Stimulated activated naive CD8-positive, alpha-beta T cell treated with anti-CD3 and anti-CD28 coated beads, Interleukin-15, Interleukin-2, amounts not matched to agents 100 ng/mL and 50 ng/mL, for 24 hours (primary cell): Measurements from ENCODE around the gene CREB3L1.
A peak's percentile ranks its signal among the peaks of the same experiment; 100 is the strongest.

Experiments used
- H3K27ac Mint-ChIP-seq: one replicate; pipeline ENCODE4 v1.8.0; 2021; ENCODE audit warnings: mild to moderate bottlenecking, mixed read lengths
- H3K27me3 Mint-ChIP-seq: one replicate; pipeline ENCODE4 v1.8.0; 2021; ENCODE audit warnings: mixed read lengths
- H3K36me3 Mint-ChIP-seq: one replicate; pipeline ENCODE4 v1.8.0; 2021; ENCODE audit warnings: low read depth, mixed read lengths
- H3K4me1 Mint-ChIP-seq: one replicate; pipeline ENCODE4 v1.8.0; 2021; ENCODE audit warnings: low read depth, mixed read lengths
- H3K4me3 Mint-ChIP-seq: one replicate; pipeline ENCODE4 v1.8.0; 2021; ENCODE audit warnings: mild to moderate bottlenecking, mixed read lengths
- H3K9me3 Mint-ChIP-seq: one replicate; pipeline ENCODE4 v1.8.0; 2021; ENCODE audit warnings: mixed read lengths

CREB3L1 gene

DNA sequence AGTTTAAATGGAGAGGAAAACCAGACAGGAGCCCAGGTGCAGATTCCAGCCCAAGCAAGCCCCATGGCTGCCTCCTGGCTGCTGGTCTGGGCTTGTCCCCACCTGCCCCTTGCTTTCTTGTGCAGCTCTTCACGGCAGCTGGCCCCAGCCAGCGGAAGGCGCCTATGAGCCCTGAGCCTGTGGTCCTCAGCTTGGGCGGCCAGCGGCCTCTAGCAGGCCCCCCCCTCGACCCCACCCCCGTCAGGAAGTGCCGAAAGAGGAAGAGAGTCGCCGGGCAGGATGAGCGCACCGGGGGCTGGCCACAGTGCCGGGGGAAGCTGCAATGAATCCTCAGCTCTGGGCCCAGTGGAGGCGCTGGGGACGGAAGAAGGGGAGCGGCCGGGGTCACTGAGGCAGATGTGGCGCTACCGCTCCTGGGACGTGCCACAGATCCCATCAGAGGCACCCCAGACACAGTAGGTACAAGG lies 67.7 kb downstream of the CREB3L1 start:
- peaks cover 67% of the 10 kb centered on the region for H3K4me1 Mint-ChIP-seq
- H3K9me3 Mint-ChIP-seq: no peaks in the 10 kb centered on the region
- peaks cover 7% of the 10 kb centered on the region for H3K36me3 Mint-ChIP-seq
- no peaks in the 10 kb centered on the region for H3K27me3 Mint-ChIP-seq
- H3K27ac Mint-ChIP-seq: peak overlapping the region; percentile 72
- peak overlapping the region; percentile 75 for H3K4me3 Mint-ChIP-seq

DNA sequence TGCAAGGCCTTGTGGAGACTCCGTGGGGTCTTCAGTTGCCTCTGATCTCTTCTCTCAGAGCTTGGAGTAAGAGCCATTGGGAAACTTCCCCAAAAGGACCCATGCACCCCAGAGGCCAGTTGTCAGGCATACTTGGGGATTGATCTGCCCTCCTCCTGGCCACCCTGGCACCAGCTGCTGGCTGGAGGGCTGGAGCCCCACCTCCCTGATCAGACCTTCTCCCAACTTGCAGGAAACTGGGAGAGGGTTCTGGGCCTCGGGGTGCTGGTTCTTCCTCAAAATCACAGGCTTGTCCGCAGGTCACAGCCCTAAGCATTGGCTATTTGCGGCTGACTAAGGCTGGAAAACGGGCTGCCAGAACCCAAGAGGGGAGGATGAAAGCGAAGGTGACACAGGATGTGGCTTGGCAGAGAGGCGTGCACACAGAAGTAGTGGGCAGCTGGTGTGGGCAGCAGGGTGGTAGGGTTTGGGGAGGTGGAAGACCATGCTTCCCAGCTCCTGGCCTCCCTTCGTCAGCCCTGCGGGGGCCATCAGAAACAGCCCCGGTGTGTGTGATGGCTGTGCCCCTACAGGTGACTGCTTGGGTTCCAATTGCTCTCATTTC lies 68.5 kb downstream of the CREB3L1 start:
- H3K27ac Mint-ChIP-seq: peak overlapping the region; percentile 84
- H3K36me3 Mint-ChIP-seq: peaks cover 7% of the 10 kb centered on the region
- peaks cover 73% of the 10 kb centered on the region for H3K4me1 Mint-ChIP-seq
- H3K27me3 Mint-ChIP-seq: no peaks in the 10 kb centered on the region
- H3K4me3 Mint-ChIP-seq: peak overlapping the region; percentile 75
- no peaks in the 10 kb centered on the region for H3K9me3 Mint-ChIP-seq

DNA sequence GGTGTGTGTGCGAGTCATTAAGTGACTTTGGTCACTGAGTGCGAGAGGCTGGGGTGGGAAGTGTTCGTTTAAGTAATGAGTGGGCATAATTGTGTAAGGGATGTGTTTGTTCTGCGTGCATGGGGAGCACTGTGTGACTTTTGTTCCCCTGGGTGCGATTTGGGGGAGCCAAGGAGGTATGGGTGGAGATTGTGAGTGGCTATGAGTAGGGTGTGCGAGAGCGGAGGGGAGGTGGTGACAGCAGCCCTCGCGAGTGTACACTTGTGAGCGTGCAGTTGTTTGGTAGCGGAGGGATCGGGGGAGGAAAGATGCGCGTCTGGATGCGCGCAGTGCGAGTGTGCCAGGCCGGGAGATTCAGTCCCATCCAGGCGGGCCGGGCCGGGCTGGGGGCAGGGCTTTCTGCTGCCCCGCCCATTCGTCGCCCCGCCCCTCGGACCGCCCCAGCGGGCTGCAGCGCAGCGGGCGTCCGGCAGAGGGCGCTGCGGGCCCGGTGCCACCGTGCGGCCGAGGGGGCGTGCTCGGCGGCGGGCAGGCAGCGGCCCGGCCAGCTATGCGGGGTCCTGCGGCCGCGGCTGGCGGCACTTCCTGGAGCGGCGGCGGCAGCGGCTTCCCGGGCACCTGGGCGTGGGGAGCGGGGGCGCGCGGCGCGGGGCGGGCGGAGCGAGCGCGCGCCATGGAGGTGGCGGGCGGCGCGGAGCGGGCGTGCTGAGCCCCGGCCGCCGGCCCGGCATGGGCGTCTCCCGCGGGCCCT lies 69.6 kb downstream of the CREB3L1 start, which contains the start of gene DGKZ:
DGKZ (plus strand) TSS at position 578 of the 751 bp plus-strand sequence. CDS start 197 bp downstream, outside the sequence.
- H3K27ac Mint-ChIP-seq: peak within 1 kb of the TSS; percentile 95
- H3K36me3 Mint-ChIP-seq: peaks cover 7% of the 10 kb centered on the region
- H3K4me1 Mint-ChIP-seq: peaks cover 74% of the 10 kb centered on the region
- no peaks in the 10 kb centered on the region for H3K27me3 Mint-ChIP-seq
- H3K9me3 Mint-ChIP-seq: no peaks in the 10 kb centered on the region
- H3K4me3 Mint-ChIP-seq: peak within 1 kb of the TSS; percentile 93

DNA sequence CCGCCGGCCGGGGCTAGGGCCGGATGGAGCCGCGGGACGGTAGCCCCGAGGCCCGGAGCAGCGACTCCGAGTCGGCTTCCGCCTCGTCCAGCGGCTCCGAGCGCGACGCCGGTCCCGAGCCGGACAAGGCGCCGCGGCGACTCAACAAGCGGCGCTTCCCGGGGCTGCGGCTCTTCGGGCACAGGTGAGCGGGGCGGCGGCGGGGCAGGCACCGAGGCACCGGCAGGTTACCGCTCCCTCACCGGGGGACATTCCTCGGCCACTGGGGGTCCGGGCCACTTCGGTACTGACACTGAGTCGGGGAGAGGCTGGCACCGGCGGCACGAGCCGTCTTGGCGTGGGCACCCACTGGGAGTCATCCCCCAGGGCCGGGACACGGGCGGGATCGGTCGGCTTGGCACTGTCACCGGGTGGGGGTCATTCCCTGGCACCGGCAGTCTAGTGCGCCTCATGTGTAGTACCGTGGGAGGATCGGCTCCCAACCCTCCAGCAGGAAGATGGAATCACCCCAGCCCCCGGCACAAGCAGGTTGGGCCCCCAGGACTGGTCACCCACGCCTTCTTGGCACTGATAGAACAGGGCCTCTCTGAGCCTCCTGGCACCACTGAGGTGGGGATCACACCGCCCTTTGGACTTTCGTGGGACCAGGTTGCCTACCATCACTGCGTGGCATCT lies 70.3 kb downstream of the CREB3L1 start:
- H3K9me3 Mint-ChIP-seq: no peaks in the 10 kb centered on the region
- no peaks in the 10 kb centered on the region for H3K27me3 Mint-ChIP-seq
- peaks cover 73% of the 10 kb centered on the region for H3K4me1 Mint-ChIP-seq
- peak overlapping the region; percentile 93 for H3K4me3 Mint-ChIP-seq
- peak overlapping the region; percentile 95 for H3K27ac Mint-ChIP-seq
- peaks cover 7% of the 10 kb centered on the region for H3K36me3 Mint-ChIP-seq

DNA sequence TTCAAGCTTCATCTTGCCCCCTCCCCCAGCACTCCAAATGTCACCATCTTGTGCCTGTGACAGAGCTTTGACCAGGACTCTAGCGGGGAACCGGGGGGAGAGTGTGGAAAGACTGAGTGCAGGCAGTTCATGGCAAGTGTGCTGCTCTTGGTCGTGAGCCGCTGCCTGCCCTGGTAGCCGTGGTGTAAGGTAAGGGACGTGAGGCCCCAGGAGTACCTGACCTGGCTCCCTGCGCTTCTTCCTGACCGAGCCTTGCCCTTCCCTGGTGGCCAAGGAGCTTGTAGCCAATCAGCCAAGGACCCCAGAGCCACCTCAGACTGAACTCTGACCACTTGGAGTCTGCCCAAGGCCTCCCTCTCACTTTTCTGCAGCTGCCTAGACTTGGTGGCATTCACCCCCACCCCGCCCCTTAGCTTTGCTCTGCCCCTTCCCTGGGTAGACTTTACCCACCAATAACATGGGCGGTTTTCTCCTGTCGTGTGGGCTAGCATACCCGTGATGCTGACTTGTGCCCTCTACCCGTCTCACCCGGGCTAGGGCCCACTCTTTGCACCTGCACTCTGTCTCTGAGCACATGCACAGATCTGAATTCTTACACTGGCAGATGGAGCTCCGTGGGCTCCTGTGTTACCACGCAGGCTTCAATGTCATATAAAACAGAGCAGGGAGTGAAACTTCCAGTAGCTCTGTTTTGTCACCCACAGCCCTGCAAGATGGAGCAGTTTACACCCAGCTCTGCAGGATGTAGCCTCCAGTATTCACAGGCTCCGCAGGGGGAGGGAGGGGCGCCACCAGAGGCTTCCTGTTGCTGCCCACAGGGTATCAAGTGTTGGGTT lies 71.3 kb downstream of the CREB3L1 start:
- Mint-ChIP-seq H3K4me3 (peak overlapping the region; percentile 93), H3K27ac (peak overlapping the region; percentile 95), H3K36me3 (peaks cover 7% of the 10 kb centered on the region), H3K27me3 (no peaks in the 10 kb centered on the region), H3K9me3 (no peaks in the 10 kb centered on the region), H3K4me1 (peaks cover 81% of the 10 kb centered on the region)

DNA sequence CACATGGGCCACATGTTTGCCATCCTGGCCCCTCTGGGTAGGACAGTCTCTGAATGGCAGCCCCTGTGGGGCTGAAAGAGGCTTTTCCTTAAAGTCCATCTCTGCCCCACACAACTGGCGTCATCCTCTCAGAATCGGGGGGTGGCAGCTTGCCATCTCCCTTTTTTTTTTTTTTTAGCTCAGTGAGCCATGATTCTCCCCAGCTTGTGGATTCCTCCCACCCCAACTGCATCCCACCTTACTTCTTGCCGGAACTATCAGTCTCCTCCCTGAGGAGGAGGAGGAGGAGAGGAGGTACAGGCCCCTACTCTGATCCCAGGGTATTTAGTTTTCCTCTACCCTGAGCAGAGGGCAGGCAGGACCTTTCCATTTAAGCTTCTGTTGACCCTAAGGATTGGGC lies 73.2 kb downstream of the CREB3L1 start:
- Mint-ChIP-seq H3K4me1 (peaks cover 80% of the 10 kb centered on the region), H3K9me3 (no peaks in the 10 kb centered on the region), H3K27me3 (no peaks in the 10 kb centered on the region), H3K4me3 (no peak overlapping the region), H3K36me3 (peaks cover 7% of the 10 kb centered on the region), H3K27ac (peak overlapping the region; percentile 68)

DNA sequence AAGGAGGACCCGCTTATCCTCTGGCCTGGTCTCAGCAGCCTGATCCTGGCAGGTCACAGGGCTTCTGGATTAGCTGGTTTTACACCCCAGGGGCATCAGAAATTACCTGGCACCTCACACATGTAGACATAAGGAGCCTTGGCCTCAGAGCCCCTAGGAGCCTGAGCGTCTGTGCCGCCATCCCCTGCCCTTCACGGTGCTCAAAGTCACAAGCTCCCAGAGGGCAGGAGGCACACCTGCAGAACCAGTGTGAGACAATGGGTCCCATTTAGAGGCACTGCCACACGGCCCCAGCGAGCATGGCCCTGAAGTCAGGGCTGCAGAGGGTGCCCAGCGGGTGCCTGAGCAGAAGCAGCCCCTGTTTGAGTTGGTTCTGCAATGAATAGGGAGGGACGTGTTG lies 73.7 kb downstream of the CREB3L1 start:
- peaks cover 80% of the 10 kb centered on the region for H3K4me1 Mint-ChIP-seq
- peak overlapping the region; percentile 81 for H3K4me3 Mint-ChIP-seq
- H3K9me3 Mint-ChIP-seq: no peaks in the 10 kb centered on the region
- peak overlapping the region; percentile 68 for H3K27ac Mint-ChIP-seq
- no peaks in the 10 kb centered on the region for H3K27me3 Mint-ChIP-seq
- peaks cover 7% of the 10 kb centered on the region for H3K36me3 Mint-ChIP-seq

DNA sequence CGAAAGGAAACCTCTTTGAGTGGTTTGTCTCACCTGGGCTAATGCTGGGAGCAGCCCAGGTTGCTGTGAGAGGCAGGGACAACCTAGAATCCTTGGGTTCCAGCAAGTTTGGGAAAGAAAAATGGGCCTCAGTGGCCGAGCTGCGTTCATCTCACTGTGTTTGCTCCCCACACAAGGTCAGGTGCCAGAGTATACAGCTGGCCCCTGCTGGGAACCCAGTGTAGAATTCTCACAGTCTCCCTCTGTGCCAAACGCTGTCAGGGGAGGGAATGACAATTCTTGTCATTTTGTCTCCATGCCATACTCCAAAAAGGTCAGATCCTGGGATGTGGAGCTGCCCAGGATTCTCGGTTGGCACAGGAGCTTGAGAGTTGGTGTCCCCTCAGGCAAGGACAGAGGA lies 74.1 kb downstream of the CREB3L1 start:
- H3K27ac Mint-ChIP-seq: peak overlapping the region; percentile 88
- H3K36me3 Mint-ChIP-seq: peaks cover 7% of the 10 kb centered on the region
- peaks cover 80% of the 10 kb centered on the region for H3K4me1 Mint-ChIP-seq

DNA sequence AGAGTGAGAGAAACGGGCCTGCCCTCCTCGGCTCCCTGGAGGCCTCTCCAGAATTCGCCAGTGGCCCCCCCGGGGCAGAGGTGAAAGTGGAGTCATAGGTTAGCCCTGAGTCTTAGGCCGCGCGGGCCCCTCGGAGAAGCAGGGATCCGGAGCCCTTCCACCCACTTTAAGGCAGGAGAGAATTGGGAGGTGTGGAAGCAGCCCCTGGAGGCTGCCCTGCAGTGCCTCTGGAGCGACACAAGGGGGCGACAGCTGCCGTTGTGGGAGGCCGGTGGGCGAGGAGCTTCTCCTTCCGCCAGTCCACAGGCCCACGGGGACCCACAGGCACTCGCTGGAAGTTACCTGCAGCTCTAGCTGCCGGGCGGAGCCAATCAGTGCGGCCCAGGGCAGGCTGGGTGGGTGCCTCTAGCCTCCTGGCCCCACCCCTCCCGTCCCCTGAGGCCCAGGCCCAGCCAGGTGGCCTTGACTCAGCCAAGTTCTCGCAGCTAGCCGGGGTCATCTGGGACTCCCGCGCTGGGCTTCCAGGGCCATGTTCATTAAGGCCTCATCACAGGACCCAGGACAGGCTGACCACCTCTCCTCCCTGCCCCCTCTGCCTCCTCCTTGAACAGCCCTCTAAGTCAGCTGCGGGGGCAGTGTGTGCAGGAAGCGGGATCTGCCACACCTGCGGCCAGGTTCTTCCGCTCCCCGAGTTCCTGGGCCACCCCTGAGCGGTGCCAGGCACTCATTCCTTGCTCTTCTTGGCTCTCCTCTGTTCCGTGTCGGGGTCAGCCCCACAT lies 74.8 kb downstream of the CREB3L1 start:
- Mint-ChIP-seq H3K27me3 (no peaks in the 10 kb centered on the region), H3K36me3 (peaks cover 7% of the 10 kb centered on the region), H3K9me3 (no peaks in the 10 kb centered on the region), H3K4me3 (peak overlapping the region; percentile 81), H3K27ac (peak overlapping the region; percentile 88), H3K4me1 (peaks cover 81% of the 10 kb centered on the region)

More for the DNA sequence above, 74.1 kb downstream of the CREB3L1 start:
- Mint-ChIP-seq H3K27me3 (no peaks in the 10 kb centered on the region), H3K4me3 (peak overlapping the region; percentile 81), H3K9me3 (no peaks in the 10 kb centered on the region)

DNA sequence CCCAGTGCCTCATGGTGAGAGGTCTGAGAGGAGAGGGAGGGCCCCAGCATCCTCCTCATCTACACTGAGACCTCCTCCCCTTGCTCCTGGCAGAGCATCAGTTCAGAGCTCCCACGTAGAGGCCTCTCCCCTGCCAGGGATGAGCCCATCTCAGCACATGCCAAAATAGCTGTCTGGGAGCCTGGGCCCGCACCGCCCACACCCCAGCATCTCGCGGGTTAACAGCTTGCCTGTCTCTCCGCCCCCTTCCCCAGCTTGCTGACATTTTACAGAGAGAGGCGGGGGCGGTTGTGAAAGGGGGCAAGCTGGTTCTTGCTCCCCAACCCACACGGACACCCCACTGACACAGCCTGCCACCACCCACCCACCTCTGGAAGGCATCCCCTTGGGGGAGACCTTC lies 76.2 kb downstream of the CREB3L1 start:
- H3K4me1 Mint-ChIP-seq: peaks cover 88% of the 10 kb centered on the region
- peak overlapping the region; percentile 88 for H3K27ac Mint-ChIP-seq
- peaks cover 7% of the 10 kb centered on the region for H3K36me3 Mint-ChIP-seq
- H3K27me3 Mint-ChIP-seq: no peaks in the 10 kb centered on the region
- peak overlapping the region; percentile 81 for H3K4me3 Mint-ChIP-seq
- no peaks in the 10 kb centered on the region for H3K9me3 Mint-ChIP-seq

DNA sequence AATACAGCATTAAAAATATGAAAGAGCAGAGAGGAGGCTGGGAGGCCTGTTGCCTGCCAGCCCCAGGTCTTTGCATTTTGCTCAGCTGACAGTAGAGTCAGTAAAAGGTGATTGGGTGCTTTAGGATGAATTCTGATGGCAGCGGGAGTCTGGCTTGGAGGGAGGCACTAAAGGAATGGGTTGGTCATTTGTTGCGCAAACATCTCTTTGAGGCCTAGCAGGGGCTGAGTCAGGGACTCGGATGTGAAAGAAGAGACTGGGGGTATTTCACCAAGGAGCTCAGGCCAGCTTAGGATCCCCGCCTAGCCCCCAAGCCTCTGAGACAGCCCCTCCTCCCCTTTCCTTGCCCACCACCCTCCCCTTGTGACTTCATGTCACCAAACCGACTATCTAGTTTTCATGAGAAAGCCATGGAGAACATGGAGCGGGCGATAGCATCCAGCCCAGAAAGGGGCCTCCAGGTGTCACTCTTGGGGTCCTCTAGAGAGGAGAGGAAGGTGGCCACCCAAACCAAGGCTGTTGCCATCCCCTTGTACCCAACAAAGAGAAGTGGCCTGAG lies 79.5 kb downstream of the CREB3L1 start:
- peak overlapping the region; percentile 69 for H3K27ac Mint-ChIP-seq
- peaks cover 79% of the 10 kb centered on the region for H3K4me1 Mint-ChIP-seq
- no peak overlapping the region for H3K4me3 Mint-ChIP-seq
- H3K9me3 Mint-ChIP-seq: no peaks in the 10 kb centered on the region
- H3K36me3 Mint-ChIP-seq: no peaks in the 10 kb centered on the region
- H3K27me3 Mint-ChIP-seq: no peaks in the 10 kb centered on the region

DNA sequence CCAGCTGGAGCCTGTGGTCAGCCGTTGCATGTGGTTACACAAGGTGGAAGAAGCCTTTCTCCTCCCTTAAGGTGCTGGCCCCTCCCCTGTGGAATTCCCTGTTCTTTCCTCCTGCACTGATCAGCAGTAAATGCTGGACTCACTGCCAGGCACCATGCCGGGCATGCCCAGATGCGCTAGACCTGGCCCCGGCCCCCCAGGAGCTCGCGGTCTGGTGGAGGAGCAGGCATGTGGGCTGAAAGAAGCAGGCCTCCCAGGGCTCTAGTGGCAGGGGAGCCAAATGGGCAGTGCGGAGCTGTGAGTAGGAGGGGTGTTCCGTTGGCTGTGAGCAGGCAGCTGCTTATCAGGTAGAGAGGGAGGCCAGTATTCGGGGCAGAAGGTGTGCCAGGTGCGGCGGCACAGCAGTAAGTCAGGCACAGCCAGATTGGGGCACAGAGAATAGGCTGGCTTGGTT lies 80.0 kb downstream of the CREB3L1 start:
- Mint-ChIP-seq H3K4me3 (no peak overlapping the region), H3K36me3 (no peaks in the 10 kb centered on the region), H3K9me3 (no peaks in the 10 kb centered on the region), H3K4me1 (peaks cover 80% of the 10 kb centered on the region), H3K27ac (peak overlapping the region; percentile 40), H3K27me3 (no peaks in the 10 kb centered on the region)

DNA sequence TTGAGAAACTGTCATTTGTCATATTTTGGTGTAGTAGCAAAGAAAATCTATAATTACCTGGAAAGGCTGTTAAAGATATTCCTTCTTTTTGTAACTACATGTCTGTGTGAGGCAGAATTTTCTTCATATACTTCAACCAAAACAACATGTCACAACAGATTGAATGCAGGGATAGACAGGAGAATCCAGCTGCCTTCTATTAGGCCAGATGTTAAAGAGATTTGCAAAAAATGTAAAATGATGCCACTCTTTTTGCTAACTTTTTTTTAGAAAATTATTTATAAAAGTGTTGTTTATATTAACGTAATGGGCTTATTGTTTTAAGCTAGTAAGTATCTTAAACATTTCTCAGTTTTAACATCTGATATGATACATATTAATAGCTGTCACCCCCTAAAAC lies 82.5 kb downstream of the CREB3L1 start:
- Mint-ChIP-seq H3K27ac (no peak overlapping the region), H3K36me3 (no peaks in the 10 kb centered on the region), H3K4me1 (peaks cover 67% of the 10 kb centered on the region), H3K9me3 (no peaks in the 10 kb centered on the region), H3K27me3 (no peaks in the 10 kb centered on the region), H3K4me3 (no peak overlapping the region)
